Uterus (tissue), 4 donors: ENCODE results near the gene DCTN3. TPM values are rescaled to one million over a fixed set of nuclear protein-coding genes. Genes with fewer than 3 reads are reported as not detected.

ENCODE experiments used
- DNase-seq, 2 donors: peaks; one replicate each; pipeline ENCODE4 v3.0.0-alpha.2; 2019 to 2020
- H3K27ac ChIP-seq, 2 donors: fragments of 200-600 bp; sonication (generic); 1 replicate in 1 of 2; 2 replicates in 1 of 2; pipeline ENCODE4 v1.5.1; 2016 to 2018
- H3K27me3 ChIP-seq, 2 donors: fragments of 200-600 bp; sonication (generic); one replicate each; pipeline ENCODE4 v1.5.1; 2018 to 2019; ENCODE audit warnings: control low read depth in 1 of 2
- H3K36me3 ChIP-seq, 2 donors: fragments of 200-600 bp; sonication (generic); one replicate each; pipeline ENCODE4 v1.5.1; 2019; ENCODE audit warnings: control low read depth in 1 of 2
- H3K4me1 ChIP-seq, 2 donors: fragments of 200-600 bp; sonication (generic); one replicate each; pipeline ENCODE4 v1.5.1; 2018 to 2019; ENCODE audit warnings: control low read depth in 1 of 2
- H3K4me3 ChIP-seq, 2 donors: fragments of 200-600 bp; sonication (generic); 1 replicate in 1 of 2; 2 replicates in 1 of 2; pipeline ENCODE4 v1.5.1; 2018 to 2019; ENCODE audit warnings: mild to moderate bottlenecking in 1 of 2
- H3K9me3 ChIP-seq, 2 donors: fragments of 200-600 bp; sonication (generic); one replicate each; pipeline ENCODE4 v1.5.1; 2019; ENCODE audit warnings: control low read depth in 1 of 2
- POLR2A ChIP-seq, 2 donors: fragments of 450-650 bp; IDR thresholded peaks; one replicate each; pipeline ENCODE4 v1.6.1; 2016; ENCODE audit warnings: antibody characterized with exemption in 2 of 2, mild to moderate bottlenecking in 1 of 2, moderate library complexity in 1 of 2
- intact Hi-C: fragments of 100-400 bp; cut with DNase I; formaldehyde crosslinking; loops from one replicate; pipeline ENCODE4 v1.15.1; 2023; ENCODE audit warnings: low total_unique reads
- total RNA-seq, 4 donors: library from RNA; depleted of rRNA in 3 of 4; stranded (reverse); fragments of >200 nt in 3 of 4; gene quantifications; one replicate each; pipeline versions ENCODE4 v1.1.0 to v1.2.4, GENCODE V29; 2014 to 2023
- TF ChIP-seq, protein P1 (sequence below), 4 experiments: fragments of 200-600 bp in 2 of 4; fragments of 450-650 bp in 2 of 4; sonication (generic) in 2 of 4; IDR thresholded peaks; one replicate each; pipeline ENCODE4 v1.5.1; 2016 to 2019; ENCODE audit warnings: antibody characterized with exemption in 4 of 4, mild to moderate bottlenecking in 2 of 4, moderate library complexity in 1 of 4
- donor health status: DM: yes; HTN: yes; CAD: no.

The DCTN3 gene
- total RNA-seq, 4 donors from 2014 or later, result 27.7 to 98.0 (median 58.6) TPM

DNA sequence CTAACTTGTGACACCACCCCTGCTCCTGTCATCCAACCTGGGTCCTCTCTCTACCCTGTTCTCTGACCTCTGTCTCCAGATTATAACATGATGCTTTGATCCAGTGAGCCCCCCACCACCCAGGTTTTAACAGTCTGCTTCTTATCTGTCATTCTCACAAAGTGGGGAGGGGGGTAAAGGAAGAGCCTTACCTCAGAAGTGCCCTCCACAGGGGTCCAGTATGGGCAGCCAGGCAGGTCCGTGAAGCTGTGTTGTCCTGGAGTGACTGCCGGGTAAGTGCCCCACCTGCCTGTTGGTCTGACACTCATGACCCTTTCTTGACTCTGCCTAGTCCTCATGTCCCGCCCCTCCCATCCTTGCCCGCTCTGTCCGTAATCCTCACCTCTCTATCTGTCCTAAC lies 35.1 kb upstream of the DCTN3 start:
- H3K27me3 ChIP-seq, result no peaks in the 10 kb centered on the region
- H3K36me3 ChIP-seq, result no peaks in the 10 kb centered on the region
- H3K27ac ChIP-seq, result peak overlapping the region; percentile 77 to 81
- intact Hi-C loops, result no loop called here
- no peak overlapping the region for H3K4me3 ChIP-seq
- no peak for DNase-seq
- H3K9me3 ChIP-seq, result no peaks in the 10 kb centered on the region
- peaks cover 0 to 38% of the 10 kb centered on the region in 2 donors for H3K4me1 ChIP-seq
- TF ChIP-seq POLR2A (IDR thresholded peaks at IDR 0.05), result no peak
- TF ChIP-seq, protein P1, sequence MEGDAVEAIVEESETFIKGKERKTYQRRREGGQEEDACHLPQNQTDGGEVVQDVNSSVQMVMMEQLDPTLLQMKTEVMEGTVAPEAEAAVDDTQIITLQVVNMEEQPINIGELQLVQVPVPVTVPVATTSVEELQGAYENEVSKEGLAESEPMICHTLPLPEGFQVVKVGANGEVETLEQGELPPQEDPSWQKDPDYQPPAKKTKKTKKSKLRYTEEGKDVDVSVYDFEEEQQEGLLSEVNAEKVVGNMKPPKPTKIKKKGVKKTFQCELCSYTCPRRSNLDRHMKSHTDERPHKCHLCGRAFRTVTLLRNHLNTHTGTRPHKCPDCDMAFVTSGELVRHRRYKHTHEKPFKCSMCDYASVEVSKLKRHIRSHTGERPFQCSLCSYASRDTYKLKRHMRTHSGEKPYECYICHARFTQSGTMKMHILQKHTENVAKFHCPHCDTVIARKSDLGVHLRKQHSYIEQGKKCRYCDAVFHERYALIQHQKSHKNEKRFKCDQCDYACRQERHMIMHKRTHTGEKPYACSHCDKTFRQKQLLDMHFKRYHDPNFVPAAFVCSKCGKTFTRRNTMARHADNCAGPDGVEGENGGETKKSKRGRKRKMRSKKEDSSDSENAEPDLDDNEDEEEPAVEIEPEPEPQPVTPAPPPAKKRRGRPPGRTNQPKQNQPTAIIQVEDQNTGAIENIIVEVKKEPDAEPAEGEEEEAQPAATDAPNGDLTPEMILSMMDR (IDR thresholded peaks at IDR 0.05), result no peak

DNA sequence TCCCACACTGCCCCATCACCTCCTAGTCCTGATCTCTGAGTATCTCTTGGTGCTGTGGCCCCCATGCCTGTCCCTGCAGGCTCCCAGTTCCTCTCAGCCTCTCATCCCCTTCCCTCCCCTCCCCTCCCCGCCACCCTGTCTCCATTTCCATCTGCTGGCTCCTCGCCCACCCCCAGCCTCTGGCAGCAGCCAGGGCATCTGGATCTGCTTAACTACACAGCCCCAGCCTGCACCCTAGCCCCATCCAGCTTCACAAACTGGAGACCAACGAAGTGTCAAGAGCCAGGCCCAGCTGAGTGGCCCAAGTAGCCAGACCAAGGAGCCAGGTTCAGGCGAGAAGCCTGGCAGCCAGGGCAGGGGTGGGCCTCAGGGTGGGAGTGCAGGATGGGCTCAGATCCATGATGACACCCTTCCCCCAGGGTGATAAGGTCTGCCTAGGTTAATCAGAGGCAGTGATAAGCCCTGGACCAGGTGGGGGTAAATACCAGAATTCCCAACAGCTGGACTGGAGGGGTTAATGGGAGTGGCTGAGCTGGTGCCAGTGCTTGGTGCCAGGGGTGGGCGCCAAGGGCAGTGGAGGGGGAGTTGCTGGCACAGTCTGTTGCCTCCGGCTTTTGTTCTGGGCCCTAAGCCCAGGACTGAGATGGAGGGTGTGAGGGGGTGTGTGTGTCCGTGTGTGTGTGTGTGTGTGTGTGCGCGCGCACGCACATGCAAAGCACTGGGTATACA lies 34.2 kb upstream of the DCTN3 start:
- H3K4me1 ChIP-seq, result peaks cover 0 to 38% of the 10 kb centered on the region in 2 donors

DNA sequence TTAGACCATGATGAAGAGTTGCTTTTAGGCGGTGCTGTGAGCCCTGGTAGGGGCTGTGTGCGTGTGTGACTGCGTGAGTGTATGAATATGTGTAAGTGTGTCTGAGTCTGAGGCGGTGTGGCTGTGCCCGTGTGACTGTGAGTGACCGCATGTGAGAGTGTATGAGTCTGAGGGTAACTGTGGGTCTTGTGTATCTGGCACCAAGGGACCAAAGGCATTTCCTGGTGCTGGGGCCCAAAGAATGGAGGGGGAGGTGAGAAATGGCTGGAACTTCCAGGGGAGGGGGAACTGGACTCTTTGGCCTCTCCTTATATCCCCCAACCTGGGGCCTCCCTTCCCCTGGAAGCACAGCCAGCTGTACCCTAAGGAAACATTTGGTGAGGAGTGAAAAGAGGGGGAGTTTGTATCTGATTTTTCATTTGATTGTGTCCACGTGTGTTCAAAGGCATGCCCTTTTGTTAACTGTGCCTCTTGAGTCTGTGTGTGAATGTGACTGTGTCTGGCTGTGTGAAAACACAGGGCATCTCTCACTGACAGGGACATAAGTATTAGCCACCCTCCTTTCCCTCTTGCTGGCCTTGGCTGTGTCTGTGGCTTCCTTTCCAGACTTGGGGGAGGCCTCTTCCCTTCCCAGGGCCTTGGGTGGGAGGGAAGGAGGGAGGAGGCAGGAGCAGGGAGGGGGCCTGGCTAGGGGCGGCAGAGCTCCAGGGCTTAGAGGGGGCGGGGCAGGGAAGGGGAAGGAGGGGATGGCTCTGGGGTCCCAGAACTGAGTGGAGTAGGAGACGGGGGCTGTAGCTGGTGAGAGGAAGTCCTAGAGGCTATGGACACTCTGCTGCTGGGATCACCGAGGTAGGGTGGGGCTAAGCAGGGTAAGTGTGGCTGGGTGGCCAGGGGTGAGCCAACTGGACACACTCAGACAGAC lies 33.1 kb upstream of the DCTN3 start:
- Histone ChIP-seq H3K4me3 (no peak overlapping the region), H3K36me3 (no peaks in the 10 kb centered on the region), H3K9me3 (no peaks in the 10 kb centered on the region), H3K27ac (peak overlapping the region; percentile 77 to 81), H3K27me3 (no peaks in the 10 kb centered on the region), H3K4me1 (peaks cover 0 to 38% of the 10 kb centered on the region in 2 donors)
- peak; percentile 63 to 74 for DNase-seq
- intact Hi-C loops, result no loop called here
- TF ChIP-seq POLR2A (IDR thresholded peaks at IDR 0.05), result no peak
- TF ChIP-seq, protein P1 (IDR thresholded peaks at IDR 0.05), result no peak

More for the DNA sequence above, 34.2 kb upstream of the DCTN3 start:
- Histone ChIP-seq H3K4me3 (no peak overlapping the region), H3K27ac (peak overlapping the region; percentile 77 to 81), H3K27me3 (no peaks in the 10 kb centered on the region), H3K9me3 (no peaks in the 10 kb centered on the region), H3K36me3 (no peaks in the 10 kb centered on the region)
- intact Hi-C loops, result no loop called here
- DNase-seq, result peak; percentile 87
- no peak for TF ChIP-seq POLR2A (IDR thresholded peaks at IDR 0.05)
- TF ChIP-seq, protein P1 (IDR thresholded peaks at IDR 0.05), result peak in 1 of 4 experiments; percentile 5

DNA sequence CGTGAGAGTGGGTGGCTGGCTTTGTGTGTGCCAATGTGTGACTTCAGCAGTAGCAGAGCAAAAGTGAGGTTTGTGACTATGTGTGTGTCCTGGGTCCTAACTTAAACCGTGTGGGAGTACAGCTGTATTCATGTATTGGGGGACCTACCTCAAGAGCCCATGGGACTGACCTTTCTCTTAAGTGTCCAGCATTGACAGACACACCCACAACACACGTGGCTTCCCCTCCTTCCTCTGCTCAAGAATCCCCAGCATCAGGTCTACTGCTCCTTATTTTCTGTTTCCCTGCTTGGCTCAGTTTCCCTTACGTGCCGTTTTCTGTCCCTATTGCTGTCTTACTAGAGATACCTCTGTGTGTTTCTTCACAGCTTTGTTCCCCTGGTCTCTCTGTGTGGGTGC lies 32.3 kb upstream of the DCTN3 start:
- H3K36me3 ChIP-seq, result no peaks in the 10 kb centered on the region
- H3K4me1 ChIP-seq, result peaks cover 0 to 38% of the 10 kb centered on the region in 2 donors
- TF ChIP-seq POLR2A (IDR thresholded peaks at IDR 0.05), result no peak
- TF ChIP-seq, protein P1 (IDR thresholded peaks at IDR 0.05), result no peak
- peak overlapping the region; percentile 77 to 81 for H3K27ac ChIP-seq
- intact Hi-C loops, result no loop called here
- peak overlapping the region; percentile 22 to 43 for H3K4me3 ChIP-seq
- H3K9me3 ChIP-seq, result no peaks in the 10 kb centered on the region
- DNase-seq, result no peak
- H3K27me3 ChIP-seq, result no peaks in the 10 kb centered on the region
